A204.1 (cell line): Measurements from ENCODE around the gene TRAF3IP1.
"Not testable (repeated sequence)": the region's sequence is repeated elsewhere in the genome, so short reads cannot be mapped to it uniquely, and the experiment has no call there.

Experiments used
- FAIRE-seq: peaks from 2 replicates; lab custom pipeline; 2012; peaks lifted over from hg19 to GRCh38; lab: Jason Lieb, UNC

Gene TRAF3IP1

DNA sequence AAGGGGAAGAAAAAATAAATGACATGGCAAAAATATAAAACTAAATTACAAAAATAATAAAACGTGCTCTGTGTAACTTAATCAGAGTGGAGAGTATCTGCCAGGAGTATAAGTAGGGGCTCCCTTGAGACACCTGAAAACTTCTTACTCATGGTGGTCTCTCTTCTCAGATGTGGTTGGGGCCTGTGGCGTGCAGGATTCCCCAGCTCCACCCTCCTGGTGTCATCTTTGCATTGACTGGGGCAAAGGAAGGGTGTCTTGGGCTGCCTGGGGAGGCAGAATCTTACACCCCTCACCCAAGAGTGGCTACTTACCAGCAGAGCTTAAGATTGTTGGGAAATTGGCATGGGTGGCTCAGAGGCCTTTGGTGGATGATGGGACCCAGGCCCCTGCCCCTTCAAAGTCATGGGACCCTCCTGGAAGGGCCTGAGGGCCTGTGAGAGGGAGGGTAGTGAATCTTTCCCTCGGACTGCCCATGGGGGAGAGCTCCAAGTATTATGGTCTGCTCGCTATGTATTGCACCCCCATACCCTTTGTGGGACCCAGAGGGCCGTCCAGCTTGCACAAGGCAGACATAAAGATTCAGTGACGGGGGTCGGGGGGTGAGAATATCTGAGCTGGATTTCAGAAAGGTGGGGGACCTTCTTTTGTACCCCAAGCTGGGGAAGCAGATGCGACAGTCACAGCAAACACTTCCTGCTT, 6.9 kb upstream of the TRAF3IP1 start:
- FAIRE-seq, result no peak

GRCh38 chr2:238313991-238314350, 6.3 kb upstream of the TRAF3IP1 start:
- no peak for FAIRE-seq

- no peak for FAIRE-seq
Observed at GRCh38 chr2:238314576-238314975, 5.7 kb upstream of the TRAF3IP1 start.

GRCh38 chr2:238315031-238315595, 5.2 kb upstream of the TRAF3IP1 start:
- FAIRE-seq, result no peak

- no peak for FAIRE-seq
Observed at GRCh38 chr2:238320648-238321281, 447 bp downstream of the TRAF3IP1 start.

DNA sequence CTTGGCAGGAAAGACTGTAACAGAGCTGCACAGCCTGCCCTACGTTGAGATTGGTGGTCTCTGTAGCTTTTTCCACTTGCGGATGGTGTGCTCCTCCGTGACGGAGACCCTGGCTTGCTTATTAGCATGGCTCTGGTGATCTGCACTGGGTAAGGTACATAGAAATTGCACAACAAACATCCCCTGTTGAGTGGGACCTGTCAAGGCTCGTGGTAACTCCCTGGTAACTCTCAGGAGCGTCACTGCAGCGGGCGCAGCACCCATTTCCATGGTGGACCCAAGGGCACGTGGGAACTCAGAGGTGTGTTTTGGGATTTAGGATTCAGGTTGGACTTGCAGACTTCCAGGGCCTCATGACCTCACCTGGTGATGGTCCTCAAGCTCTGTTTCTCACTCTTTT, 1.1 kb downstream of the TRAF3IP1 start:
- no peak for FAIRE-seq

GRCh38 chr2:238322001-238322411, 1.7 kb downstream of the TRAF3IP1 start:
- no peak for FAIRE-seq

DNA sequence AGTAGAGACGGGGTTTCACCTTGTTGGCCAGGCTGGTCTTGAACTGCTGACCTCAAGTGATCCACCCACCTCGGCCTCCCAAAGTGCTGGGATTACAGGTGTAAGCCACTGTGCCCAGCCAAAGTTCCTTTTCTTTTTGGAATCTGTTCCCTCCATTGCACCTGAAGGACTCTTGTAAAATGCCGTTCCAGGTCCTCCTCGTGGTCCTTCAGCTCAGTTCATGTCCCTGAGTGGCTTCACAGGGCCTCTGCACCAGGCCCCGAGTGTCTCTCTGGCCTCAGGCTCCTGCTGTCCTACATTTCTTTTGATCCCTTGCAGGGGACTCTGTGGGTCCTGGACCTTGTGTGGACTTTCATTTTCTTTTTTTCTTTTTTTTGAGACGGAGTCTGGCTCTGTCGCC, 3.9 kb downstream of the TRAF3IP1 start:
- not testable (repeated sequence) for FAIRE-seq

- no peak for FAIRE-seq
Observed at GRCh38 chr2:238325694-238326093, 5.4 kb downstream of the TRAF3IP1 start.

DNA sequence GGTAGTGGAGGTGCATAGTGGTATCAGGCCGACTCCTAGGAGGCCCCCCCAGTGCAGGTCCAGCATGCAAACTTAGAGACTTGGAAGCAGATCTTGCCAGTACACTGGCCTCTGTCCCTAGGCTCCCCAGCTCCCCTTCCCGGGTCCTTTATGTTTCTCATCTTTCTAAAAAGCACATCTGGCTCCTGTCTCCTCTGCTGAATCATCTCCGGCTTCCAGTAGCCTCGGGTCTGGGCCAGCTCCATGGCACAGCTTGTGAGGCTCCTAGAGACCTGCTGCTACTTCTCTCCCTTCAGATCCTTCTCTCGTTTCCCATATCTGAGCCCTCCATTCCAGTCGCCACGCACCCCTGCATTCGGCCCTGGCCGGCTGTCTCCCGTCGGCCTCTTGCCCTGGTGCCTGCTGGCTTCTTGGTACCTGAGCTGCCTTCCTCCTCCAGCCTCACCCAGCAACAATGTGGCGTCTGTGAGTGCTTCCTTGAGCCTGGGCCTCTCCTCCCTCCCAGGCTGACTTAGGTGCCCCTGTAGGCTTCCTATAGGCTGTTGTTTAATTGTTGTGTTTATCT, 6.6 kb downstream of the TRAF3IP1 start:
- no peak for FAIRE-seq

GRCh38 chr2:238327751-238328150, 7.4 kb downstream of the TRAF3IP1 start:
- no peak for FAIRE-seq

DNA sequence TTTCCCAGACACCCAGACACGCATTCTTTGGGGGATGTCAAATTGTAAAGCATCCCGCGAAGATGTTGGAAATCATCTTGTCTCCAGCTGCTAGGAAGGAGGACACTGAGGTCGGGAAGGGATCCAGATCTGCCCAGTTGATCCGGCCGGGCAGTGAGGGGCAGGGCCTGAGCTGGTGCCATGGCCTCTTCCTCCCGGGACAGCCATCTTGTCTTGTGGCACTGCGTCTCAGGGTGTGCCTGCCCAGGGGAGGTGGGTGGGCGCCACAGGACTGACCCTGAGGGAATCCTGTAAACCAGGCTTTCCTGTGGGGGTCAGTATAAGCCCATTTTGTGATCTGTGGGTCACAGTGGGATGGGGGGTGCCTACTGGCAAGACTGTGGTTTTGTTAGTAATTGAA, 10.1 kb downstream of the TRAF3IP1 start:
- FAIRE-seq, result no peak

- FAIRE-seq, result no peak
Observed at GRCh38 chr2:238331916-238332315, 11.6 kb downstream of the TRAF3IP1 start.

- FAIRE-seq, result no peak
Observed at GRCh38 chr2:238334885-238335284, 14.6 kb downstream of the TRAF3IP1 start.

DNA sequence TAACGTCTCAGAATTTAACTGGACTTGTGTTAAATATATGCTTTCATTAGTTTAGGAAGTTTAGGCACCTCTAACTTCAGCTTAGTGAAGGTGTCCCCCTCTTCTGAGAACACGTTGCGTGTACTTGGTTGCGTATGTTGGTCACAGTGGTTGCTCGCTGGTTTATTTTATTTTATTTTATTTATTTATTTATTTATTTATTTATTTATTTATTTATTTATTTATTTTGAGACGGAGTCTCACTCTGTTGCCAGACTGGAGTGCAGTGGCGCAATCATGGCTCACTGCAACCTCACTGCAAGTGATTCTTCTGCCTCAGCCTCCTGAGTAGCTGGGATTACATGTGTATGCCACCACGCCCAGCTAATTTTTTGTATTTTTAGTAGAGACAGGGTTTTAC, 15.3 kb downstream of the TRAF3IP1 start:
- not testable (repeated sequence) for FAIRE-seq

- FAIRE-seq, result no peak
Observed at GRCh38 chr2:238336151-238336550, 15.8 kb downstream of the TRAF3IP1 start.

- no peak for FAIRE-seq
Observed at GRCh38 chr2:238336793-238337444, 16.6 kb downstream of the TRAF3IP1 start.

- no peak for FAIRE-seq
Observed at GRCh38 chr2:238337846-238338245, 17.5 kb downstream of the TRAF3IP1 start.

- FAIRE-seq, result no peak
Observed at GRCh38 chr2:238338710-238339394, 18.5 kb downstream of the TRAF3IP1 start.

- no peak for FAIRE-seq
Observed at GRCh38 chr2:238339395-238339780, 19.1 kb downstream of the TRAF3IP1 start.

DNA sequence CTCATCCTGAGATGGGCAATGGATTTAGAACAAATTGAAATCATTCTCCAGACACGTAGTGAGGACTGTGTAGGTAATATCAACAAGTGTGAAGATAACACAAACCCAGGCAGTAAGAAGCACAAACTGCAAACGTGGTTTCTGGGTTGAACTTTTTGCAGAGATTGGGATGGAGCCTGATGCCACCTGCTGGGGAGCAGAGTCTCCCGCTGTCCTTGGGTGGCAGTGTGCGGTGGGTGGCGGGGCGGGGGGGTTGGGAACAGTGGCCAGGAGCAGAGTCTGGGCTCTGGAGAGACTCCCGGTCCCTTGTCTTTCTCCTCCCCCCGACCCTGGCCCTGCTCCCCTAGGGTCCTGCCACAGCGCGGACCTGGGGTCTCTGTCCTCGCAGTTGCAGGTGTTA, 19.5 kb downstream of the TRAF3IP1 start:
- FAIRE-seq, result no peak

GRCh38 chr2:238341536-238341935, 21.2 kb downstream of the TRAF3IP1 start:
- FAIRE-seq, result no peak
